Measurements from ENCODE around the gene ZMPSTE24.

Gene ZMPSTE24

DNA sequence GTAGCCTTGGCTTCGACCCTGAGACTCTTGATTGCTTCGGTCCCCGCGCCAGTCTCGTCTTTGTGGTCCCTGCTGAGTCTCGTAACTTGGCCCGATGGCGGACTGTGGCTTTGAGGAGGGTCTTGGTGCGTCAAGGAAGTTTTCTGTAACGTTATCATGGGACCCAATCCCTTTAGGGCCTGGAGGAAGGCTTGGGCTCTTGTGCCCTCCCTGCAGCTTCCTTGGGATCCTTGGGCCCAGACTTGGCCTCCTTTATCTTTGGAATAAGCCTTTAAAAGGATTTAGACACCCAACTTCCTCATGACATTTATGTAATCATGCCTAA lies 371 bp downstream of the ZMPSTE24 start:
- no peak for TF ChIP-seq CTCF (IDR thresholded peaks at IDR 0.05; ENCODE audit: extremely low read depth, missing control alignments)
- DNase-seq (ENCODE audit: low spot score) = no peak

GRCh38 chr1:40264354-40264781 lies 6.3 kb downstream of the ZMPSTE24 start:
- no peak for DNase-seq (ENCODE audit: low spot score)
- no peak for TF ChIP-seq CTCF (IDR thresholded peaks at IDR 0.05; ENCODE audit: extremely low read depth, missing control alignments)

- no peak for TF ChIP-seq CTCF (IDR thresholded peaks at IDR 0.05; ENCODE audit: extremely low read depth, missing control alignments)
- DNase-seq (ENCODE audit: low spot score) = no peak
These were observed 7.3 kb downstream of the ZMPSTE24 start for GRCh38 chr1:40265298-40265697.

DNA sequence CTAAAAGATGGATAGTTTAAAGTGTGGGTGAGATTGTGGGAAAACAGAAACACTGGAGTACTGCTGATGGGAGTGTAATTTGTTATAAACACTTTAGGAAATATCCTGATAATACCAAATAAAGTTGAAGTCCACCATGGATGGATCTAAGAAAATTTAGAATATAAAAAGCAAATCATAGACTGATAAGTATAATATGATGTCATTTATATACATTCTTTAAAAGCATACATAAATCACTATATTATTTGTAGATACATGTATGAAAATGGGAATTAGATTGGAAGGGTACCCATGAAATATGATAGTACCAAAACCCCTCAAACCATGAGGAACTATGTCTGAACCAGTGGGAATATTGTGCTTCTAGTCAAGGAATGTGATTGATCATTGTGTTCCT lies 7.9 kb downstream of the ZMPSTE24 start:
- DNase-seq (ENCODE audit: low spot score) = no peak
- TF ChIP-seq CTCF (IDR thresholded peaks at IDR 0.05; ENCODE audit: extremely low read depth, missing control alignments) = no peak

DNA sequence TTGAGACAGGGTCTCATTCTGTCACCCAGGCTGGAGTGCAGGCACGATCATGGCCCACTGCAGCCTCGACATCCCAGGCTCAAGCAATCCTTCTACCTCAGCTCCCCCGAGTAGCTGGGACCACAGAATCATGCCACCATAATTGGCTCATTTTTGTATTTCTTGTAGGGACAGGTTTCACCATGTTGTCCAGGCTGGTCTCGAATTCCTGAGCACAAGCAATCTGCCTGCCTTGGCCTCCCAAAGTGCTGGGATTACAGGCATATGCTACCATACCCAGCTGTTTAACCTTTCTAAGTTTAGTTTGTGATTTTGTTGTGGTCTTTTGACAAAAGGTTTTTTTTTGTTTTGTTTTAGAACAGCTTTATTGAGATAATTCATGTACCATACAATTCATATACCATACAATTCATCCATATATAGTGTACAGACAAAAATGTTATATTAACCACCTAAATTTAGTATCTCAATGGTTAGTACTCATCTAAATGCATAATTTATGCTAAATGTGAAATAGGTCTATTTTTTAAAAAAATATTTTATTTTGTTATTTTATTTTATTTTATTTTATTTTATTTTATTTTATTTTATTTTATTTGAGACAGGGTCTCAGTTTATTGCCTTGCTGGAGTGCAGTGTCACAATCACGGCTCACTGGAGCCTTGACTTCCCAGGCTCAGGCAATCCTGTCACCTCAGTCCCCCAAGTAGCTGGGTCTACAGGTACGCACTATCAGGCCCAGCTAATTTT lies 8.9 kb downstream of the ZMPSTE24 start:
- TF ChIP-seq CTCF (IDR thresholded peaks at IDR 0.05; ENCODE audit: extremely low read depth, missing control alignments) = no peak
- no peak for DNase-seq (ENCODE audit: low spot score)

- DNase-seq (ENCODE audit: low spot score) = no peak
These were observed 9.7 kb downstream of the ZMPSTE24 start for GRCh38 chr1:40267767-40268187.

DNA sequence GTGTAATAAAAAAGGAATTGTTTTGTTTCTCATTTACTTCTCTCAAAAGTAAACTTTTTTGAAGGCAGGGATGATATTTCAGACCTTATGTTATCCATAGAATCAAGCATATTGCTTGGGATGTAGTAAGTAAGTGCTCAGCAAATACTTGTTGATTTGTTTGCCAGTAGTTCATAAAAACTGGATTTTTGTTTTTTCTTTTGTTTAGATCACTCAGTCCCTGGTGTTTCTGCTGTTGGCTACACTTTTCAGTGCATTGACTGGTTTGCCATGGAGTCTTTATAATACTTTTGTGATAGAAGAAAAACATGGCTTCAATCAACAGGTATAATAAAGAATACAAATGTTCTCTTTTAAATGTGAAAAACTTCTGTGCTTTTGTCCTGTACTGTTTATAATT lies 10.2 kb downstream of the ZMPSTE24 start:
- no peak for DNase-seq (ENCODE audit: low spot score)
- no peak for TF ChIP-seq CTCF (IDR thresholded peaks at IDR 0.05; ENCODE audit: extremely low read depth, missing control alignments)

More at GRCh38 chr1:40267767-40268187, 9.7 kb downstream of the ZMPSTE24 start:
- no peak for TF ChIP-seq CTCF (IDR thresholded peaks at IDR 0.05; ENCODE audit: extremely low read depth, missing control alignments)

Data from GM20000 (cell line).